ENCODE data around the gene MLIP.

DNA sequence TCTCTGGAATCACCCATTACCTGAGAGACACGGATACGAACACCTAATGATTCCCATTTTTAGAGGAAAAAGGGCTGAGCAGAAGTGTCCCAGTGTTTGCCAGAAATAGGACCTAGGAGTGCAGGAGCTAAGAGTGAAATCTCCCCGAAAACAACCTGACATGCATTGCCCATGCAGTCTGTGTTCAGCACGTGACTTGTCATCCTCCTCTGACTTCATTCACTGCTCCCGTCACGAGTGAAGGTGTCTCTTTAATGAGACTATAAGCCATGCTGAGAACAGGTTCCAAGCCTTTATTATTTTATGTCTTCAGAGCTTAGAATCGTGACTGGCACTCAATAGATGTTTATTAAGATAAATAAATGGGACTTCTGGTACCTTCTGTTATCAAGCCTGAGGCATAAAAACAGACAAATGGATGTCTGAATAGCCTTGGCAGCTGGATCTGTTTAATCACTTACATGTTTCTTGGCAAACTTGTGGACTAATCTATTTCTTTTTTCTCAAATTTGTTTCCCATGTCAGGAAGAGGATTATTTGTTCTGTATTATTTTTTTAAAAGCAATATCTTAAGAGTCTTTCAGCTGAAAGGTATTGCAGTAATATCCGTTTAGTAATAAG is 3.7 kb upstream of the MLIP start:
- TF ChIP-seq CTCF (IDR thresholded peaks at IDR 0.05) (no peak), POLR2AphosphoS5 (IDR thresholded peaks at IDR 0.05) (no peak), POLR2A (IDR thresholded peaks at IDR 0.05) (no peak), EP300 (IDR thresholded peaks at IDR 0.05) (no peak)

All from suprapubic skin (tissue), 4 donors.